ENCODE results near the gene SLC35F1.

The SLC35F1 gene

DNA sequence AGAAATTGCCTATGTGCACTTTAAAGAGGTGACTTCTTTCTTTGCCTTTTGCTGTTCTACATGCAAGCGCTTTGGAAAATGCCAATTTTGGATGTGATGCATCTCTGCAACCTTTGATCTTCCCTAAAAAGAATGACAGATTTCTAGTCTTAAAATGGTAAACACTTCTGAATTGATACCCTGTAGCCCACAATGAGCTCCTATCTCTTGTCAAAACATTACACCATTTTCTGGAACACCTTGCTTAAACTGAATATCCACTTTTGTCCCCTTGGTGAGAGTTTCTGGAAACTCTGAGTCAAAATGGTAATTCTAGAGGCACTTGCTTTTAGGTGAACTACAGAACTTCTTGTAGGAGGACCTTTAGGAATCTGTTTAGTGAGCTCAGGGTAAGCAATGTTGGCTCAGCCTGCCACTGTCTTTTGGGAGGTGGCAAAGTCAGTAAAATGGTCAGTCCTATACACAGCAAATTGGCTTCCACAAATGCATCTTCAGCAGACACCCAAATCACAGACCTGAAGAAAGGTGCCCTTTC lies 216.5 kb downstream of the SLC35F1 start:
- DNase-seq (ENCODE audit: low spot score): no peak

GRCh38 chr6:118124851-118125250 lies 217.8 kb downstream of the SLC35F1 start:
- DNase-seq (ENCODE audit: low spot score): no peak

GRCh38 chr6:118128755-118129154 lies 221.7 kb downstream of the SLC35F1 start:
- DNase-seq (ENCODE audit: low spot score): no peak

- DNase-seq (ENCODE audit: low spot score): no peak
Observed at GRCh38 chr6:118134206-118134605, 227.1 kb downstream of the SLC35F1 start.

DNA sequence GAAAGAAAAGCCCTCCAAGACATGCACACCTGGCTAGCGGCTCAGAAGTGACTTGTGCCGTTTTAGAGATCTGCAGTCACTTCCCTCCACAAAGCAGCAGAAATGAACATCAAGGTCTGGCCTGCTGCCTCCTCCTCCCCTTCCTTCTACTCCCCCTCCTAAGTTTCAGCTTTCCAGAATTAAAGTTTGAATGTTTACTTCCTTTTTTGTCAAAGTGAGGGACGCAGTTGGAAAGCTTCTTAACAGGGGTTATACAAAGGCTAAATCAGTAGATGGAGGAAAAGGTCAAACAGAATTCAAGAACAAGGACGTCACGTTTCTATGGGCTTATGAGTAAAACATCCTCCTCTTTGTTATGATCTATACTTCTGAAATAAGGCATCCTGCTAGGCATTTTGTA lies 227.7 kb downstream of the SLC35F1 start:
- no peak for DNase-seq (ENCODE audit: low spot score)

GRCh38 chr6:118135371-118135770 lies 228.3 kb downstream of the SLC35F1 start:
- no peak for DNase-seq (ENCODE audit: low spot score)

DNA sequence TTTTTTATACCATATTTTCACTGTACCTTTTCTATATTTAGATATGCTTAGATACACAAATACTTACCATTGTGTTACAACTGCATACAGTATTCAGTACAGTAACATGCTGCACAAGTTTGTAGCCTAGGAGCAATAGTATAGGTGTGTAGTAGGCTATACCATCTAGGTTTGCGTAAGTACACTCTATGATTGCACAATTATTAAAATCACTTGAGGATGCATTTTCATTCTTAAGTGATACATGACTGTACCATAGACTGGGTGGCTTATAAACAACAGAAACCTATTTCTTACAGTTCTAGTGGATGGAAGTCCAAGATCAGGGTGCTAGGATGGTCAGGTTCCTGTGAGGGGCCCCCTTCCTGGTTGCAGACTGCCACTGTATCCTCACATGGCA lies 234.1 kb downstream of the SLC35F1 start:
- no peak for DNase-seq (ENCODE audit: low spot score)

DNA sequence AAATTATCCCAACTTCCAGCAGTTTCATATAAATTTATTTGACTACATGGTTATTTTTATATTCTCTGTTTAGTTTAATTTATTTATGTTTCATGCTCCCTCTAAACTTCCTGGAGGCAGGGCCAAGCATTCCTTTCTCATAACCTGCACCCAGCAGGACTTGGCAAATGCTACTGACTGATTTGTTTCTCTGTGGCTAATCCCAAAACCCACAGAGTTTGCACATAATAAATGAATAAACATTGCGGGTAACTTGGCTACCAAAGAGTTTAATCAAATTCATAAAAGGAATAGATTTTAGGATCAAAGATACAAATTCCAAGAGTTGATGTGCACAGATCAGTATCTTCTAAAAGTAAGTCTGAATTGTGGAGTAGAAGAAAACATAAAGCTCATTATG lies 239.5 kb downstream of the SLC35F1 start:
- no peak for DNase-seq (ENCODE audit: low spot score)

- no peak for DNase-seq (ENCODE audit: low spot score)
Observed at GRCh38 chr6:118147511-118147910, 240.4 kb downstream of the SLC35F1 start.

GRCh38 chr6:118148561-118148960 lies 241.5 kb downstream of the SLC35F1 start:
- DNase-seq (ENCODE audit: low spot score): no peak

GRCh38 chr6:118152524-118152923 lies 245.5 kb downstream of the SLC35F1 start:
- DNase-seq (ENCODE audit: low spot score): no peak

DNA sequence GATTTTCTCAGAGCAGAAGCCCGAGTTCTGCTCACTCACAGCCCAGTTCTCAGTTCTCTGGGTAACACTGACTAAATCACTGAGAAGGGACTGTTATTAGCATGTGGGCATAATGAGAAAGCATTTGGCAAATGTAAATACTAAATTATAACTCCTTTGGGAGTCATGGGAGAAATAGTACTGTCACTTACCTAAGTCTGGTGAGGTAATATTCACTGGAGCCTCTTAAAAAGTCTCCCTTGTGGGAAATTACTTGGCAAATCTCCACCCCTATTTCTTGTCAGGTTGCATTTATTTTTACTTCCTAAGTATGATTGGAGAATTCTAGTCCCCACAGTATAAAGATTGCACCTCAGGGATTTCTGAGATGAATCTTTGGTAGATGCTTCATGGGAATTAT lies 254.3 kb downstream of the SLC35F1 start:
- no peak for DNase-seq (ENCODE audit: low spot score)

GRCh38 chr6:118163542-118163941 lies 256.5 kb downstream of the SLC35F1 start:
- no peak for DNase-seq (ENCODE audit: low spot score)

DNA sequence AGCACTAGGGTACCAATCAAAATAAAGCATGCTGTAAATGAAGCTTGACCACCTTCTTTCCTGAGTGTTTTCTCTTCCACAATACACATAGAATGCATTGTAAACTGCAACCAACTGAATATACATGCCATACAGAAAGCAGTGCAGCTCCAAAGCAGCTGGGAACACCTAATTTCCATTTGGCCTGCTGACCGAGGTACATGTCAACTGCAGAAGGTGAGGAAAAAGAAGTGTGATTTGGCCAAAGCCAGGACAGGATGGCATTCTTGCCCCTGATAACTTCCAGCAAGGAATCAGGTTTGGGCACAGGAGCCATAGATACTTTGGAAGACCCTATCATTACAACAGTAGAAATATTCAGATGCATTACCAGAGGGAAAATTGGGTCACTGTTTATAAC lies 258.4 kb downstream of the SLC35F1 start:
- DNase-seq (ENCODE audit: low spot score): no peak

- DNase-seq (ENCODE audit: low spot score): no peak
Observed at GRCh38 chr6:118168421-118168820, 261.4 kb downstream of the SLC35F1 start.

DNA sequence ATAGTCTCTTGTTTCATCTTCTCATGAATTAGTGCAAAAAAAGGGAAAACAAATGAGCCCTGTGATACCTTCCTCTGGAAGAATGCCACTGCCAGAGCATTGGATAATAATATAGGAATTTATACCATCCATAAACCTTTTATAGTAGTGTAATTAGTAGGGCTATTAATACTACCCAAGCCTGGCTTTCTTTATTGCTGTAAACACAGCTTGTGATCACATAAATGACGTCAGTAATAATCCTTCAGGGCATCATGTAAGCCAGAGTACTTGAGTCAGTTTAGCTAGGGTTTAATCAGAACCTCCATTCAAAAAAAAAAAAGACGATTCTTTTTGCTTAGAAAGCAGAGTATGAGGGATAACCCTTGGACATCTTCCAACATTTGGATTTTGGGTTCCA lies 264.8 kb downstream of the SLC35F1 start:
- no peak for DNase-seq (ENCODE audit: low spot score)

- no peak for DNase-seq (ENCODE audit: low spot score)
Observed at GRCh38 chr6:118174071-118174470, 267.0 kb downstream of the SLC35F1 start.

- DNase-seq (ENCODE audit: low spot score): no peak
Observed at GRCh38 chr6:118177720-118178119, 270.7 kb downstream of the SLC35F1 start.

DNA sequence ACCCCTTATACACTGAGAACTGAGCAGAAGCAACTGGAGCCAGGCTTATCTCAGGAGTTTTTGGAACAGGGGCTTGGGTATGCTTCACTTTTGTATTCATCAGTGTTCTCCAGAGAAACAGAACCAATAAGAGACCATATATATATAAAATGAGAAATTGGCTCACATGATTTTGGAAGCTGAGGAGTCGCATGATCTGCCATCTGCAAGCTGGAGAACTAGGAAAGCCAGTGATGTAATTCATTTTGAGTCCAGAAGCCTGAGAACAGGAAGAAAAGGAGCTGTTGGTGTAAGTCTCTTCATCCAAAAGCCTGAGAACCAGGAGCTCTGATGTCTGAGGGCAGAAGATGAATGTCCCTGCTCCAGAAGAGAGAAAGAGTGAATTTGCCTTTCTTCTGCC lies 272.0 kb downstream of the SLC35F1 start:
- no peak for DNase-seq (ENCODE audit: low spot score)

- DNase-seq (ENCODE audit: low spot score): no peak
Observed at GRCh38 chr6:118186672-118187567, 279.9 kb downstream of the SLC35F1 start.

GRCh38 chr6:118187568-118188164 lies 280.6 kb downstream of the SLC35F1 start:
- DNase-seq (ENCODE audit: low spot score): no peak

DNA sequence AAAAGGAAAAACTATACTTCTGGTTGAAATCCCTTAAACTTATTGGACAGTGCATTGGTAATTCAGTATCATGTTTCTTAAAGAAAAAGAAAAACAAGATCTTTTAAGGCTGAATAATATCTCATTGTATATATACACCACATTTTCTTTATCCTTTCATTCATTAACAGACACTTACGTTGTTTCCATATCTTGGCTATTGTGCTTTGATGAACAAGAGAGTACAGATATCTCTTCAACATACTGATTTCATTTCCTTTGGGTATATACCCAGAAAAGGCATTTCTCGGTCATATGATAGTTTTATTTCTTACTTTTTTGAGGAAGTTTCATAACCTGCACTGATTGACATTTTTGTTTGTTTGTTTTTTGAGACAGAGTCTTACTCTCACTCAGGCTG lies 281.5 kb downstream of the SLC35F1 start:
- no peak for DNase-seq (ENCODE audit: low spot score)

DNA sequence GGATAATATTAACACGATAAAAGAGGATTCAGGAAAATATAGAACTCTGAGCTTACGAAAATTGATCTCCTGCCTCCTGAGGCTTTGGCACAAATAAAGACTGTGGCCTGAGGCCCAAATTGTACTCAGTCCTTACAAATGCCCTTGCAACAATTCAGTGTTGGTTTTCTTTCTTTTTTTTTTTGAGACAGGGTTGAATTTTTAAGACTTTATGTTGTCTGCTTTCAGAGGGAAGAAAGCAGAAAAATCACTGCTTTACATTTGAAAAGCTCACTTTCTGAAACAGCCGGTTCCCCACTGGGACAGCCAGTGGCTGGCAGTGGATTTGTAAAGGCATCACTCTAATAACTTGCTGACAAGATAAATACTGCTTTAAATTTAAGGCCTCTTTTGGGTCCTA lies 290.5 kb downstream of the SLC35F1 start:
- no peak for DNase-seq (ENCODE audit: low spot score)

All from Ammon's horn (tissue), 1 donor.